ENCODE results near the gene PIK3C2B.
"Not testable (repeated sequence)": the region's sequence is repeated elsewhere in the genome, so short reads cannot be mapped to it uniquely, and the experiment has no call there.

The PIK3C2B gene

DNA sequence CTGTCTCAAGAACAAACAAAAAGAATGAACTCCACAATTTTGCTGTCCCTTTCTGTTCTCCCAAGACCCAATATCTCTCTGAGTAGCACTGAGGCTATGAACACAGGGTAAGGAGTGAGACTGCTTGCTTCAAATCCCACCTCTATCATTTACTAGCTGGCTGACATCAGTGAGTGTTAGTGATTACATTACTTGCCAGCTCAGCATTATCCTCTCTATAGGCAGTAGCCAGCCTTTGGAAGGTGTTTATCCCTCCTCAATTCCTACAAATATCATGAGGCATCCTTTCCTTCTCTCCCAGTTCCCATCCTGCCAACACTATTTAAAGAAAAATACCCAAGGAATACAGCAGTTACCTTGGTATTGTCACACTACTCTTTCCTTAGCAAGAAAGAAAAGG, 3.0 kb downstream of the PIK3C2B start:
- H3K4me3 ChIP-seq (ENCODE audit: low read length): no peak overlapping the region
- no peak overlapping the region for H2AFZ ChIP-seq (ENCODE audit: low read length)
- peaks cover 26% of the 10 kb centered on the region for H3K79me2 ChIP-seq (ENCODE audit: low read length)
- H3F3A ChIP-seq (ENCODE audit: insufficient read depth, low read length): peaks cover 27% of the 10 kb centered on the region
- H3K9me3 ChIP-seq (replicated peaks; ENCODE audit: insufficient read depth, low read length): no peaks in the 10 kb centered on the region
- H3K4me1 ChIP-seq (ENCODE audit: low read length): peaks cover 15% of the 10 kb centered on the region
- no peak overlapping the region for H3K4me2 ChIP-seq (ENCODE audit: low read depth, low read length)
- H3K27ac ChIP-seq (ENCODE audit: low read length): no peak overlapping the region
- TF ChIP-seq, protein P1, sequence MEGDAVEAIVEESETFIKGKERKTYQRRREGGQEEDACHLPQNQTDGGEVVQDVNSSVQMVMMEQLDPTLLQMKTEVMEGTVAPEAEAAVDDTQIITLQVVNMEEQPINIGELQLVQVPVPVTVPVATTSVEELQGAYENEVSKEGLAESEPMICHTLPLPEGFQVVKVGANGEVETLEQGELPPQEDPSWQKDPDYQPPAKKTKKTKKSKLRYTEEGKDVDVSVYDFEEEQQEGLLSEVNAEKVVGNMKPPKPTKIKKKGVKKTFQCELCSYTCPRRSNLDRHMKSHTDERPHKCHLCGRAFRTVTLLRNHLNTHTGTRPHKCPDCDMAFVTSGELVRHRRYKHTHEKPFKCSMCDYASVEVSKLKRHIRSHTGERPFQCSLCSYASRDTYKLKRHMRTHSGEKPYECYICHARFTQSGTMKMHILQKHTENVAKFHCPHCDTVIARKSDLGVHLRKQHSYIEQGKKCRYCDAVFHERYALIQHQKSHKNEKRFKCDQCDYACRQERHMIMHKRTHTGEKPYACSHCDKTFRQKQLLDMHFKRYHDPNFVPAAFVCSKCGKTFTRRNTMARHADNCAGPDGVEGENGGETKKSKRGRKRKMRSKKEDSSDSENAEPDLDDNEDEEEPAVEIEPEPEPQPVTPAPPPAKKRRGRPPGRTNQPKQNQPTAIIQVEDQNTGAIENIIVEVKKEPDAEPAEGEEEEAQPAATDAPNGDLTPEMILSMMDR (IDR thresholded peaks at IDR 0.05; ENCODE audit: low read length): no peak
- TF ChIP-seq EZH2phosphoT487 (IDR thresholded peaks at IDR 0.05; ENCODE audit: low read length) (no peak), EZH2 (optimal IDR thresholded peaks at IDR 0.05; ENCODE audit: low read depth, low read length) (no peak)
- no peak for DNase-seq
- H3K9me2 ChIP-seq (replicated peaks; ENCODE audit: insufficient read depth, low read length): no peaks in the 10 kb centered on the region
- no peaks in the 10 kb centered on the region for H3K27me3 ChIP-seq (replicated peaks; ENCODE audit: insufficient read depth, low read length)
- H3K36me3 ChIP-seq (replicated peaks; ENCODE audit: insufficient read depth, low read length): no peaks in the 10 kb centered on the region
- H4K20me1 ChIP-seq (ENCODE audit: insufficient read depth, low read length): no peaks in the 10 kb centered on the region
- H3K9ac ChIP-seq (ENCODE audit: low read length): no peak overlapping the region

DNA sequence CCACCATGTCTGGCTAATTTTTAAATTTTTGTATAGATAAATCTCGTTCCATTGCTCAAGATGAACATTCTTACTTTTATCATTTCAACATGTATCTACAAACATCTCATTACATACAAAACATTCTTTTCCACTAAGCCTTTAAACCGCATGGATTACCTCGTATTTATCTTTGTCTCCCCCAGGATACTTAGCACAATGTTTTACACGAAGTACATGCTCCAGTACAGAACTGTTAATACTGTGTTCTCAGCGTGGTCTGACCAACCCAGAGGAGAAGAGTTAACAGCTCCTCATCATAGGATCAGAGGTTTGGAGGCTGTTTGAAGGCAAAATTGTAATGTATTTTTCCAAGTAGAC, 7.4 kb downstream of the PIK3C2B start:
- H4K20me1 ChIP-seq (ENCODE audit: insufficient read depth, low read length): no peaks in the 10 kb centered on the region
- H3K9ac ChIP-seq (ENCODE audit: low read length): no peak overlapping the region
- no peak for DNase-seq
- H2AFZ ChIP-seq (ENCODE audit: low read length): no peak overlapping the region
- H3K36me3 ChIP-seq (replicated peaks; ENCODE audit: insufficient read depth, low read length): no peaks in the 10 kb centered on the region
- H3K79me2 ChIP-seq (ENCODE audit: low read length): peaks cover 10% of the 10 kb centered on the region
- H3K4me3 ChIP-seq (ENCODE audit: low read length): no peak overlapping the region
- H3K9me3 ChIP-seq (replicated peaks; ENCODE audit: insufficient read depth, low read length): no peaks in the 10 kb centered on the region
- H3K4me1 ChIP-seq (ENCODE audit: low read length): no peaks in the 10 kb centered on the region
- no peaks in the 10 kb centered on the region for H3K27me3 ChIP-seq (replicated peaks; ENCODE audit: insufficient read depth, low read length)
- H3K27ac ChIP-seq (ENCODE audit: low read length): no peak overlapping the region
- H3F3A ChIP-seq (ENCODE audit: insufficient read depth, low read length): no peaks in the 10 kb centered on the region
- TF ChIP-seq, protein P1 (IDR thresholded peaks at IDR 0.05; ENCODE audit: low read length): no peak
- H3K9me2 ChIP-seq (replicated peaks; ENCODE audit: insufficient read depth, low read length): no peaks in the 10 kb centered on the region
- no peak overlapping the region for H3K4me2 ChIP-seq (ENCODE audit: low read depth, low read length)

DNA sequence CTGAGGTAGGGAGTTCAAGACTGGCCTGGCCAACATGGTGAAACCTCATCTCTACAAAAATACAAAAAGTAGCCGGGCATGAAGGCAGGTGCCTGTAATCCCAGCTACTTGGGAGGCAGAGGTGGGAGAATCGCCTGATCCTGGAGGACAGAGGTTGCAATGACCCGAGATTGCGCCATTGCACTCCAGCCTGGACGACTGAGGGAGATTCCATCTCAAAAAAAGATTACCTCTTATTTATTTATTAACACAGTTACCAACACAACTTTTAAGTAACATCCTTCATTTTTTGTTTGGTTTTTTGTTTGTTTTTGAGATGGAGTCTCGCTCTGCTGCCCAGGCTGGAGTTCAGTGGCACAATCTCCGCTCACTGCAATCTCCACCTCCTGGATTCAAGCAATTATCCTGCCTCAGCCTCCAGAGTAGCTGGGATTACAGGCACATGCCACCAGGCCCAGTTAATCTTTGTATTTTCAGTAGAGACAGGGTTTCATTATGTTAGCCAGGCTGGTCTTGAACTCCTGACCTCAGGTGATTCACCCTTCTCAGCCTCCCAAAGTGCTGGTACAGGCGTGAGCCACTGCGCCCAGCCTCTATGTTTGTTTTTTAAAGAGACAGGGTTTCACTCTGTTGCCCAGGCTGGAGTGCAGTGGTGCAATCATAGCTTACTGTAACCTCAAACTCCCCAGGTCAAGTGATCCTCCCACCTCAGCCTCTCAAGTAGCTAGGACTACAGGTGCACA, 7.9 kb downstream of the PIK3C2B start:
- H3K27me3 ChIP-seq (replicated peaks; ENCODE audit: insufficient read depth, low read length); H3K9me2 ChIP-seq (replicated peaks; ENCODE audit: insufficient read depth, low read length); DNase-seq; H3K9me3 ChIP-seq (replicated peaks; ENCODE audit: insufficient read depth, low read length); H2AFZ ChIP-seq (ENCODE audit: low read length); H3K9ac ChIP-seq (ENCODE audit: low read length); H3F3A ChIP-seq (ENCODE audit: insufficient read depth, low read length); H3K4me1 ChIP-seq (ENCODE audit: low read length); H3K79me2 ChIP-seq (ENCODE audit: low read length); H3K4me2 ChIP-seq (ENCODE audit: low read depth, low read length); H4K20me1 ChIP-seq (ENCODE audit: insufficient read depth, low read length); H3K36me3 ChIP-seq (replicated peaks; ENCODE audit: insufficient read depth, low read length); H3K4me3 ChIP-seq (ENCODE audit: low read length); H3K27ac ChIP-seq (ENCODE audit: low read length): not testable (repeated sequence)

DNA sequence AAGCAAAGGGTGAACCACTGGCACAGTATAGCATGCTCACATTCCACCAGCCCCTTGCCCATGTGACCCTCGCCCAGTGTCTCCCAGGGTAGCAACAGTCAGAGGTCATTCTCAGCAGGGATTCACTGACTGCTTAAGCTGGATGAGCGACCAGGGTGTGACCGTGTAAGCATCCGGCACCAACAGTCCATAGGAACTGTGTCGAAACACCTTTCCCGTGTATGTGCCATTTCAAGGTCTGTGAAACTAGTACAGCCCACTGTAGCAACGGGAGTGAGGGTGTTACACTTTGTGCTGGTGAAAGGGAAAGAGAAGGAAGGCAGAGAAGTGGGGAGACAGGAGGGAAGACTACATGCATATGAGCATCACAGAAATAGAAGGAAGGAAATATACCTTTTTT, 10.8 kb downstream of the PIK3C2B start:
- Histone ChIP-seq H4K20me1 (ENCODE audit: insufficient read depth, low read length) (no peaks in the 10 kb centered on the region), H3K79me2 (ENCODE audit: low read length) (no peaks in the 10 kb centered on the region), H3K27me3 (replicated peaks; ENCODE audit: insufficient read depth, low read length) (no peaks in the 10 kb centered on the region), H3K27ac (ENCODE audit: low read length) (no peak overlapping the region), H3K4me3 (ENCODE audit: low read length) (no peak overlapping the region), H3K9ac (ENCODE audit: low read length) (no peak overlapping the region), H3K4me1 (ENCODE audit: low read length) (no peaks in the 10 kb centered on the region), H3K9me3 (replicated peaks; ENCODE audit: insufficient read depth, low read length) (no peaks in the 10 kb centered on the region), H3K4me2 (ENCODE audit: low read depth, low read length) (no peak overlapping the region), H3F3A (ENCODE audit: insufficient read depth, low read length) (no peaks in the 10 kb centered on the region), H3K36me3 (replicated peaks; ENCODE audit: insufficient read depth, low read length) (no peaks in the 10 kb centered on the region), H3K9me2 (replicated peaks; ENCODE audit: insufficient read depth, low read length) (no peaks in the 10 kb centered on the region), H2AFZ (ENCODE audit: low read length) (no peak overlapping the region)
- TF ChIP-seq, protein P1 (IDR thresholded peaks at IDR 0.05; ENCODE audit: low read length): no peak
- TF ChIP-seq EZH2 (optimal IDR thresholded peaks at IDR 0.05; ENCODE audit: low read depth, low read length): no peak
- TF ChIP-seq EZH2phosphoT487 (IDR thresholded peaks at IDR 0.05; ENCODE audit: low read length): no peak
- DNase-seq: no peak
